Spleen (tissue), 11 donors: ENCODE data around the gene SWSAP1. TPM values are rescaled to one million over a fixed set of nuclear protein-coding genes. Genes with fewer than 3 reads are reported as not detected.

Experiments used
- DNase-seq: peaks from one replicate; pipeline ENCODE4 v3.0.0-alpha.2; 2020
- H3K27ac ChIP-seq, 8 donors: fragments of 200-600 bp; sonication (generic) in 7 of 8; 1 replicate in 4 of 8; 2 replicates in 4 of 8; pipeline versions ENCODE4 v1.5.0 to v1.8.0; 2016 to 2021; ENCODE audit warnings: inconsistent platforms in 4 of 8, mild to moderate bottlenecking in 4 of 8, moderate library complexity in 1 of 8
- H3K27me3 ChIP-seq, 7 donors: fragments of 200-600 bp; sonication (generic) in 6 of 7; replicated peaks in 1 of 7; 1 replicate in 4 of 7; 2 replicates in 3 of 7; pipeline versions ENCODE4 v1.5.0 to v1.8.0; 2016 to 2021; ENCODE audit warnings: inconsistent platforms in 3 of 7, mild to moderate bottlenecking in 1 of 7
- H3K36me3 ChIP-seq, 6 donors: fragments of 200-600 bp; sonication (generic) in 5 of 6; 1 replicate in 4 of 6; 2 replicates in 2 of 6; pipeline versions ENCODE4 v1.5.0 to v1.8.0; 2016 to 2021; ENCODE audit warnings: inconsistent platforms in 2 of 6
- H3K4me1 ChIP-seq, 6 donors: fragments of 200-600 bp; sonication (generic) in 5 of 6; 1 replicate in 3 of 6; 2 replicates in 3 of 6; pipeline versions ENCODE4 v1.5.0 to v1.8.0; 2016 to 2021; ENCODE audit warnings: inconsistent platforms in 3 of 6
- H3K4me3 ChIP-seq, 8 donors: fragments of 200-600 bp; sonication (generic) in 7 of 8; 1 replicate in 4 of 8; 2 replicates in 4 of 8; pipeline versions ENCODE4 v1.5.0 to v1.8.0; 2016 to 2021; ENCODE audit warnings: inconsistent platforms in 4 of 8, mild to moderate bottlenecking in 4 of 8, moderate library complexity in 2 of 8
- H3K9me3 ChIP-seq, 8 donors: fragments of 200-600 bp; sonication (generic) in 7 of 8; 1 replicate in 4 of 8; 2 replicates in 4 of 8; pipeline versions ENCODE4 v1.5.0 to v1.8.0; 2016 to 2021; ENCODE audit warnings: inconsistent platforms in 4 of 8
- POLR2A ChIP-seq, 3 donors: fragments of 450-650 bp; IDR thresholded peaks; one replicate each; pipeline ENCODE4 v1.5.1; 2017; ENCODE audit warnings: antibody characterized with exemption in 3 of 3, mild to moderate bottlenecking in 1 of 3
- POLR2AphosphoS5 ChIP-seq, 3 donors: sonication (generic); formaldehyde crosslinking; IDR thresholded peaks; one replicate each; pipeline ENCODE4 v1.5.1; 2017; ENCODE audit warnings: antibody characterized with exemption in 3 of 3
- WGBS, 5 donors: extraction: QIAGEN DNeasy Blood & Tissue Kit in 3 of 5; methylation state at CpG; one replicate each; pipeline versions ENCODE4 v1.1.5 to v1.1.7; 2013 to 2018; 5-methylcytosine and 5-hydroxymethylcytosine counted together
- intact Hi-C: fragments of 100-400 bp; cut with DNase I; formaldehyde crosslinking; loops from one replicate; pipeline ENCODE4 v1.15.0; 2023; ENCODE audit warnings: low total_unique reads
- polyA plus RNA-seq, 3 donors: library from polyadenylated mRNA; stranded (reverse); fragments of 200-250 nt; gene quantifications; one replicate each; pipeline ENCODE4 v1.2.1, GENCODE V29; 2013
- total RNA-seq, 7 donors: library from RNA; depleted of rRNA in 3 of 7; stranded (reverse); fragments of >200 nt in 3 of 7; fragmentation: NEBNext Ultra II Directional in 4 of 7; extraction: Animal tissue kit (Norgen Biotek cat#: 25700) in 4 of 7; gene quantifications; one replicate each; pipeline versions ENCODE4 v1.1.0 to v1.2.1, GENCODE V29; 2016 to 2021
- TF ChIP-seq, protein P1 (sequence below), 11 experiments: fragments of 200-600 bp in 7 of 11; fragments of 450-650 bp in 4 of 11; sonication (generic) in 4 of 11; IDR thresholded peaks in 8 of 11; conservative IDR thresholded peaks in 3 of 11; 1 replicate in 7 of 11; 2 replicates in 4 of 11; pipeline versions ENCODE4 v1.4.0 to v1.8.0; 2016 to 2021; ENCODE audit warnings: antibody characterized with exemption in 11 of 11, inconsistent platforms in 4 of 11, mild to moderate bottlenecking in 1 of 11
- donor health status: healthy with polysubstance abuse.
- donor health status: DM: no; HTN: no; CAD: no; lungs with moderate emphysema.
- donor health status: DM: no; HTN: no; CAD: no.
- donor health status: Bipolar disorder and iron deficiency.
- donor health status: healthy.
- donor health status: DM: no; HTN: no; CAD: no.
- donor health status: DM: yes; HTN: yes; CAD: no.

The SWSAP1 gene
- total and polyA plus RNA-seq, 10 donors = 2.7 to 9.3 (median 4.7) TPM

DNA sequence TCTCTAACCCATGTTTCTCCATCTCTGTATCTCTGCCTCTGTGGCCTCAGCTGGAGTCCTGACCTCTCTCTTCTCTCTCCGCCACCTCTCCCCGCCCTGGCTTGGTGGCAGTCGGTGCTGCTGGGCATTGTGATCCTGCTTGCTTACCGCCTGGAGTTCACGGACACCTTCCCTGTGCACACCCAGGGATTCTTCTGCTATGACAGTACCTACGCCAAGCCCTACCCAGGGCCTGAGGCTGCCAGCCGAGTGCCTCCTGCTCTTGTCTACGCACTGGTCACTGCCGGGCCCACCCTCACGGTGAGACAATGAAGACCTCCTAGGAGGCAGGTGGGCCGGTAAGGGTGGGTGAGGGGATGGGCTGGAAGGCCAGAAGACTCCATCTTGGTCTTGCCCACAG, 15.0 kb upstream of the SWSAP1 start:
- H3K27me3 ChIP-seq = peaks cover 0 to 9% (median 0%) of the 10 kb centered on the region in 7 donors
- no peaks in the 10 kb centered on the region for H3K9me3 ChIP-seq
- WGBS, 5 donors = 90 to 96% (median 93%) methylated on average over 10 to 11 of the region's 11 CpGs
- H3K4me1 ChIP-seq = peaks cover 0 to 54% (median 19%) of the 10 kb centered on the region in 6 donors
- H3K27ac ChIP-seq = no peak overlapping the region
- TF ChIP-seq POLR2AphosphoS5 (IDR thresholded peaks at IDR 0.05) (peak in 1 of 3 donors; percentile 31), POLR2A (IDR thresholded peaks at IDR 0.05) (no peak)
- H3K36me3 ChIP-seq = peaks cover 0 to 66% (median 13%) of the 10 kb centered on the region in 6 donors
- DNase-seq = no peak
- H3K4me3 ChIP-seq = no peak overlapping the region
- intact Hi-C loops = no loop called here

DNA sequence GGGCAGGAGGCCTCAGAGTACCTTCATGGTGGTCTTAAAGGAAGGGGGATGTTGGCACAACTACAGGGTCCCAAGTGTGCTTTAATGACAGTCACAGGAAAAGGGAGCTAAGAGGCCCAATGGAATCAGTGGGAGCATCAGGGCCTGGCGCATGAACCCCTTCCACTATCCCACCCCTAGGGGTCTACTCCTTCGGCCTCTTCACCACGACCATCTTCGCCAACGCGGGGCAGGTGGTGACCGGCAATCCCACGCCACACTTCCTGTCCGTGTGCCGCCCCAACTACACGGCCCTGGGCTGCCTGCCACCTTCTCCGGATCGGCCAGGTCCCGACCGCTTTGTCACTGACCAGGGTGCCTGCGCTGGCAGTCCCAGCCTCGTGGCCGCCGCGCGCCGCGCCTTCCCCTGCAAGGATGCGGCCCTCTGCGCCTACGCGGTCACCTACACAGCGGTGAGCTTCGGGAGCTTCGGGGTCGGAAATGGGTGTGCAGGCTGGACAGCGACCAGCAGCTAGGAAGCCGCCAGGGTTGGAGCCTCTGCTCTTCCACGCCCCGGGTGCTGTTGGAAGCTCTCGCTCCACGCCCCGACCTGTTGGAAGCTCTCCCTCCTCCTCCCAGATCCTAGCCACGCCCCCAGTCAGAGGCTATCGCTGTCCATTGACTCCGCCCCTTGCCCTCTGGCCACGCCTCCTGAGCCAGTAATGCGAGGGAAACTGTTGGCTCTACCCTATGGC, 13.3 kb upstream of the SWSAP1 start:
- peaks cover 0 to 83% (median 19%) of the 10 kb centered on the region in 6 donors for H3K36me3 ChIP-seq

DNA sequence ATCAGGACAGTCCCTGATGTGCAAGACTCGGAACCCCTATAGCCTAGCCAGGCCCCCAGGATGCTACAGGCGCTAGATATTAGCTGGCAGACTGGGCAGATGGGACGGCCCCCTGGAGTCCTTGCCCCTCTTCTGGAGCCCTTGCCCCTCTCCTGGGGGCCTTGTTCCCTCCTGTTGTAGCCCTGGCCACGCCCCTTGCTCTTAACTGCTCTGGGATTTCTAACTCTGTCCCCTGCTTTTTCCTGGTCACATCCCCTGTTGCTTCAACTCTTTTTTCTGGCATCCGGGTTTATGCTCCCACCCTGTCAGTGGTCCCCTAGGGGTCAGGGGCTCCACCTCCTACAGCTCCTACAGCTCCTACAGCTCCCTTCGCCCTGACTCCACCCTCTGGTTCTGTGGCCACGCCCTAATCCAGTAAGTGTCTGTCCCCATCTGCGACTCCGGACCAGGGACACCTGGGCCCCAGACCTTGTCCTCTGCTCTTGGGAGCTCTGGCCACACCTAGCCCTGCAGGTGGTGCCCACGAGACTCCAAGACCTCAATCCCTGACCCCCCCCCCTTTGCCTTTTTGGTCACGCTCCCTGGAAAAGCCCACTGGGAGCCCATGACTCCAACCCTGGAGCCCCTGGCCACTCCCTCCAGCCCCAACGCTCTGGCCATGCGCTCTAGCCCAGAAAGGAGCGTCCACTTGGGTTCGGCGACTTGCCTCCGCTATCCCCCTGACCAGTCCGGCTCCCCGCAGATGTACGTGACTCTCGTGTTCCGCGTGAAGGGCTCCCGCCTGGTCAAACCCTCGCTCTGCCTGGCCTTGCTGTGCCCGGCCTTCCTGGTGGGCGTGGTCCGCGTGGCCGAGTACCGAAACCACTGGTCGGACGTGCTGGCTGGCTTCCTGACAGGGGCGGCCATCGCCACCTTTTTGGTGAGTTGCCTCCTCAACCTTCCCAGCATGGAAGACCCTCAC, 12.4 kb upstream of the SWSAP1 start:
- peaks cover 0 to 27% (median 5%) of the 10 kb centered on the region in 6 donors for H3K4me1 ChIP-seq
- WGBS, 5 donors = 72 to 84% (median 81%) methylated on average over 35 of the region's 35 CpGs
- H3K4me3 ChIP-seq = no peak overlapping the region
- intact Hi-C loops = no loop called here
- no peaks in the 10 kb centered on the region for H3K27me3 ChIP-seq
- peaks cover 0 to 92% (median 21%) of the 10 kb centered on the region in 6 donors for H3K36me3 ChIP-seq
- peak overlapping the region in 2 of 8 donors; percentile 11 to 46 for H3K27ac ChIP-seq
- peak; percentile 82 for DNase-seq
- TF ChIP-seq, protein P1, sequence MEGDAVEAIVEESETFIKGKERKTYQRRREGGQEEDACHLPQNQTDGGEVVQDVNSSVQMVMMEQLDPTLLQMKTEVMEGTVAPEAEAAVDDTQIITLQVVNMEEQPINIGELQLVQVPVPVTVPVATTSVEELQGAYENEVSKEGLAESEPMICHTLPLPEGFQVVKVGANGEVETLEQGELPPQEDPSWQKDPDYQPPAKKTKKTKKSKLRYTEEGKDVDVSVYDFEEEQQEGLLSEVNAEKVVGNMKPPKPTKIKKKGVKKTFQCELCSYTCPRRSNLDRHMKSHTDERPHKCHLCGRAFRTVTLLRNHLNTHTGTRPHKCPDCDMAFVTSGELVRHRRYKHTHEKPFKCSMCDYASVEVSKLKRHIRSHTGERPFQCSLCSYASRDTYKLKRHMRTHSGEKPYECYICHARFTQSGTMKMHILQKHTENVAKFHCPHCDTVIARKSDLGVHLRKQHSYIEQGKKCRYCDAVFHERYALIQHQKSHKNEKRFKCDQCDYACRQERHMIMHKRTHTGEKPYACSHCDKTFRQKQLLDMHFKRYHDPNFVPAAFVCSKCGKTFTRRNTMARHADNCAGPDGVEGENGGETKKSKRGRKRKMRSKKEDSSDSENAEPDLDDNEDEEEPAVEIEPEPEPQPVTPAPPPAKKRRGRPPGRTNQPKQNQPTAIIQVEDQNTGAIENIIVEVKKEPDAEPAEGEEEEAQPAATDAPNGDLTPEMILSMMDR (IDR thresholded peaks at IDR 0.05 in 8 of 11, conservative IDR thresholded peaks at IDR 0.05 in 3 of 11) = no peak
- peak in 2 of 3 donors; percentile 43 to 49 for TF ChIP-seq POLR2AphosphoS5 (IDR thresholded peaks at IDR 0.05)
- no peaks in the 10 kb centered on the region for H3K9me3 ChIP-seq

More for the DNA sequence above, 13.3 kb upstream of the SWSAP1 start:
- H3K27ac ChIP-seq = peak overlapping the region in 1 of 8 donors; percentile 46
- peak overlapping the region in 1 of 8 donors; percentile 4 for H3K4me3 ChIP-seq
- no peak for DNase-seq
- TF ChIP-seq, protein P1 (IDR thresholded peaks at IDR 0.05 in 8 of 11, conservative IDR thresholded peaks at IDR 0.05 in 3 of 11) = no peak
- peak in 1 of 3 donors; percentile 44 for TF ChIP-seq POLR2AphosphoS5 (IDR thresholded peaks at IDR 0.05)
- H3K4me1 ChIP-seq = peaks cover 0 to 36% (median 6%) of the 10 kb centered on the region in 6 donors
- WGBS, 5 donors = 66 to 87% (median 82%) methylated on average over 35 to 43 of the region's 43 CpGs
- H3K9me3 ChIP-seq = no peaks in the 10 kb centered on the region
- H3K27me3 ChIP-seq = no peaks in the 10 kb centered on the region
- intact Hi-C loops = no loop called here

DNA sequence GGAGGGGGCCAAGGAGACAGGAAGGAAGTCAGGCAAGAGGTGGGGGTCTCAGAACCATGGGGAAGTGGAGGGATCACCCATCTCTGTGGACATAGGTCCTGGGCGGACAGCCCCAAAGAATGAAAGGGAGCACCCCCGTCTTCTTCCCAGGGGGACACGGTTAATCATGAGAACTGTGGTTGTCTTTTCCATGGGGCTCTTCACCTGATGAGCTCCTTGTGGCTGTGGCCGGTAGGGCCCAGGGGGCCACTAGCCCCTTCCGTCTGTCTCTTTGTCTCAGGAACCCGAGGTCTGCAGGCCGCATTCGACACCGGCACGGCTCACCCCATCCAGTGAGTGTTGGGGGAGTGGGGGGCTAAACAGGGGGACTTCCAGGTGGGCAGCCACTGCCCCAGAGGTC, 10.6 kb upstream of the SWSAP1 start:
- Histone ChIP-seq H3K9me3 (no peaks in the 10 kb centered on the region), H3K36me3 (peaks cover 0 to 98% (median 24%) of the 10 kb centered on the region in 6 donors)
- WGBS, 5 donors = 93 to 97% (median 95%) methylated on average over 10 of the region's 10 CpGs

More for the DNA sequence above, 10.6 kb upstream of the SWSAP1 start:
- Histone ChIP-seq H3K27me3 (no peaks in the 10 kb centered on the region), H3K4me3 (no peak overlapping the region), H3K4me1 (peaks cover 0 to 18% (median 5%) of the 10 kb centered on the region in 6 donors), H3K27ac (no peak overlapping the region)
- intact Hi-C loops = no loop called here
- TF ChIP-seq POLR2A (IDR thresholded peaks at IDR 0.05) (no peak), POLR2AphosphoS5 (IDR thresholded peaks at IDR 0.05) (no peak)
- TF ChIP-seq, protein P1 (IDR thresholded peaks at IDR 0.05 in 8 of 11, conservative IDR thresholded peaks at IDR 0.05 in 3 of 11) = no peak
- DNase-seq = no peak
